ENCODE measurements around the gene PTPN4.
"Not testable (repeated sequence)": the region's sequence is repeated elsewhere in the genome, so short reads cannot be mapped to it uniquely, and the experiment has no call there.

DNA sequence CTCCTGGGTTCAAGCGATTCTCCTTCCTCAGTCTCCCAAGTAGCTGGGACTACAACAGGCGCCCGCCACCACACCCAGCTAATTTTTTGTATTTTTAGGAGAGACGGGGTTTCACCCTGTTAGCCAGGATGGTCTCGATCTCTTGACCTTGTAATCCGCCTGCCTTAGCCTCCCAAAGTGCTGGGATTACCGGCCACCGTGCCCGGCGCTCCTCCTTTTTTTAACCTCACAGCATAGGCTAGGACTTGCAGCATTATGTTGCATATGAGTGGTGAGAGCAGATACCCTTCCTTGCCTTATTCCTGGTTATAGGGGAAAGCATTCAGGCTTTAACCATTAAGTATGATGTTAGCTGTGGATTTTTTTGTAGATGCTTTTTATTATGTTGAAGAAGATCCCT lies 42.3 kb downstream of the PTPN4 start:
- not testable (repeated sequence) for TF ChIP-seq CTCF (conservative IDR thresholded peaks at IDR 0.05 in 1 of 2, IDR thresholded peaks at IDR 0.05 in 1 of 2; ENCODE audit: extremely low read depth in 1 of 2, insufficient read depth in 1 of 2, low read depth in 1 of 2, low read length in 2 of 2); EZH2 (IDR thresholded peaks at IDR 0.05; ENCODE audit: borderline replicate concordance, low read length)

All from mammary epithelial cell (primary cell).